DOHH2 (cell line): Measurements from ENCODE around the gene BUD23.

Source experiments
- EZH2phosphoT487 ChIP-seq: fragments of 200-600 bp; sonication (generic); IDR thresholded peaks from 2 replicates; pipeline ENCODE4 v1.6.1; 2017; ENCODE audit warnings: borderline replicate concordance, mild to moderate bottlenecking, antibody characterized with exemption, low read length, moderate library complexity, mixed read lengths
- TF ChIP-seq, protein P1 (sequence below): fragments of 200-600 bp; sonication (generic); IDR thresholded peaks from one replicate; pipeline ENCODE4 v1.5.1; 2014; ENCODE audit warnings: antibody characterized with exemption, mild to moderate bottlenecking, low read depth, low read length; ENCODE audit not compliant: poor library complexity, severe bottlenecking

DNA sequence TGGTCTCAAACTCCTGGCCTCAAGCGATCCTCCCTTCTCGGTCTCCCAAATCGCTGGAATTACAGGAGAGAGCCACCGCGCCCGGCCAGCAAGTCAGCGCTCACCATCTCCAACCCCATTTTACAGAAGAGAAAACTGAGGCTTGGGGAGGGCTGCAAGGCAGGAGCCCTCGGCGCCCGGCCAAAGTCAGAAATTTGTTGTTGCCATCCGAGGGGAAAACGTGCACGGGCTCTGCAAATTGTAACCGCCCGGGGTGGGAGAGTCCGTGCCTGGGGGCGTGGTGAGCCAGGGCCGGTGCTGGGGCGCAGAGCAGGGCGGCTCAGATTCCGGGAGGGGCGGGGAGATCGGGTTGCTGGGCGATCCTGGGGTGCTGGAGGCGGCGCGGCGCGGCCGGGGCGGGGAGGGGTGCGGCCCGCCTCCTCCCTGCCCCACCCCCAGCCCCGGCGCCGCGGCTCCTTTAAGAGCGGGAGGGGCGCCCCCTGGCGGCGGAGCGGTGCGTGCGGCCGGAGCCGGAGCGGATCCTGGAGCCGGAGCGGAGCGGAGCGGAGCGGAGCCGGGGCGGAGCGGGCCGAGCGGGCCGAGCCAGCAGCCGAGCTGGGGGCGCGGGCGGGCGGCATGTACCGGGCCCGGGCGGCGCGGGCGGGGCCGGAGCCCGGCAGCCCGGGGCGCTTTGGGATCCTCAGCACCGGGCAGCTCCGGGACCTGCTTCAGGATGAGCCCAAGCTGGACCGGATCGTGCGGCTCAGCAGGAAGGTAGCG lies 15.9 kb upstream of the BUD23 start, which contains the start of gene VPS37D:
- TF ChIP-seq, protein P1, sequence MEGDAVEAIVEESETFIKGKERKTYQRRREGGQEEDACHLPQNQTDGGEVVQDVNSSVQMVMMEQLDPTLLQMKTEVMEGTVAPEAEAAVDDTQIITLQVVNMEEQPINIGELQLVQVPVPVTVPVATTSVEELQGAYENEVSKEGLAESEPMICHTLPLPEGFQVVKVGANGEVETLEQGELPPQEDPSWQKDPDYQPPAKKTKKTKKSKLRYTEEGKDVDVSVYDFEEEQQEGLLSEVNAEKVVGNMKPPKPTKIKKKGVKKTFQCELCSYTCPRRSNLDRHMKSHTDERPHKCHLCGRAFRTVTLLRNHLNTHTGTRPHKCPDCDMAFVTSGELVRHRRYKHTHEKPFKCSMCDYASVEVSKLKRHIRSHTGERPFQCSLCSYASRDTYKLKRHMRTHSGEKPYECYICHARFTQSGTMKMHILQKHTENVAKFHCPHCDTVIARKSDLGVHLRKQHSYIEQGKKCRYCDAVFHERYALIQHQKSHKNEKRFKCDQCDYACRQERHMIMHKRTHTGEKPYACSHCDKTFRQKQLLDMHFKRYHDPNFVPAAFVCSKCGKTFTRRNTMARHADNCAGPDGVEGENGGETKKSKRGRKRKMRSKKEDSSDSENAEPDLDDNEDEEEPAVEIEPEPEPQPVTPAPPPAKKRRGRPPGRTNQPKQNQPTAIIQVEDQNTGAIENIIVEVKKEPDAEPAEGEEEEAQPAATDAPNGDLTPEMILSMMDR: peak; percentile 72
- TF ChIP-seq EZH2phosphoT487: no peak
